ENCODE measurements around the gene DEFB116. TPM values are rescaled to one million over a fixed set of nuclear protein-coding genes. Genes with fewer than 3 reads are reported as not detected.

Gene DEFB116
- total and polyA plus RNA-seq, 12 donors: not detected

DNA sequence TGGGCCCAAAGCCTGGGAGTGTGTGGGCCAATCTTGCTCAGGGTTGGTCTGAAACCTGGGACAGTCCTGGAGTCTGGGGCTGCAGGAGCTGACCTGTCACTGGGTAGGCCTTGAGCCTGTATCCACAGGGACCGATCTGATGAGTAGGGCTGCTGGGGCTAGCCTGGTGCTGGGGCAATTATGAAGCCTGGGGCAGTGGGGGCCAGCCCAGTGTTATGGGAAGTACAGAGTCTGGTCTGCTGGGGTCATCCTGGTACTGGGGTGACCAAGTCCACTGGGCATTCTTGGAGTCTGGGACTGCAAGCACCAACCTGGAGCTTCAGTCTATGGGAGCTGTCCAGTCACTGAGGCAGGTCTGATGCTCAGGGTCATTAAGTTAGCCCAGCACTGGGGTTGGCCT lies 30.2 kb downstream of the DEFB116 start:
- no peaks in the 10 kb centered on the region for H3K36me3 ChIP-seq (replicated peaks in 1 of 2)
- WGBS, 4 donors: 74 to 100% (median 86%) methylated on average over 1 of the region's 1 CpG
- intact Hi-C loops (cut with DNase I): no loop called here
- no peaks in the 10 kb centered on the region for H3K27me3 ChIP-seq
- TF ChIP-seq CTCF (IDR thresholded peaks at IDR 0.05) (no peak), POLR2A (IDR thresholded peaks at IDR 0.05) (no peak)
- no peaks in the 10 kb centered on the region for H3K9me3 ChIP-seq (replicated peaks in 1 of 3)
- H3K4me3 ChIP-seq: no peak overlapping the region
- H3K4me1 ChIP-seq (replicated peaks in 1 of 2): no peaks in the 10 kb centered on the region
- no peak for DNase-seq
- H3K27ac ChIP-seq: no peak overlapping the region

- 71 to 82% (median 76%) methylated on average over 2 to 20 of the region's 20 CpGs for WGBS, 4 donors
- no peaks in the 10 kb centered on the region for H3K27me3 ChIP-seq
- no peak for TF ChIP-seq POLR2A (IDR thresholded peaks at IDR 0.05)
- intact Hi-C loops (cut with DNase I): no loop called here
- H3K27ac ChIP-seq: no peak overlapping the region
- H3K4me1 ChIP-seq (replicated peaks in 1 of 2): no peaks in the 10 kb centered on the region
- DNase-seq: no peak
- no peaks in the 10 kb centered on the region for H3K36me3 ChIP-seq (replicated peaks in 1 of 2)
- no peak overlapping the region for H3K4me3 ChIP-seq
- H3K9me3 ChIP-seq (replicated peaks in 1 of 3): no peaks in the 10 kb centered on the region
Observed at GRCh38 chr20:31274441-31274840, 33.9 kb downstream of the DEFB116 start.

DNA sequence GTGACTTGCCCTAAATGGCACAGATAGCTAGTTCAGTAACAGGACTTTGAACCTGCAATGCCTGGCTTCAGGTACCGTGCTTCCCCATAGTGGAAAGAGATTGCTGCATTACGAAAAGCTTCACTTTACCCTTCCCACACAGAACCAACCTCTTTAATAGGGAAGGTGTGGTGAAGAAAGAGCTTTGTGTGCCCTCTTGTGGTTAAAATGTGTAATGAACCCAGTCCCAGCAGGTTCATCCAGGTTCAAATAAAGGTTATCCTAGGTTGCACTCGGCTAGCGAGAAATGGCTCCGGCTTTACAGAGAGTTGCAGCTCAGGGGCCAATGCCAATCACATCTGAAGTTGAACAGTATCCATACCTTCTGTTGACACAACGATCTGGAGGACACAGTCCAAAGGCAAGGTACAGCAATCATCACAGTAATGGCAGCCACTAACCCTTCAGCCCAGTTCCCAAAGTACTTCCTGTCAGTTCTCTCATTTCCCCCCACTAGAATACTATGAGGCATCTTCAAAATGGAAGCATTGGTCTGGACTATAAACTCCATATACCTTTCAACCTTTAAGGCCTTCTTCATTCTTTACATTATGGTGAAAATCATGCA lies 48.0 kb downstream of the DEFB116 start:
- WGBS, 4 donors: 47 to 57% (median 53%) methylated on average over 6 of the region's 6 CpGs
- no peak for TF ChIP-seq POLR2A (IDR thresholded peaks at IDR 0.05)
- TF ChIP-seq CTCF (IDR thresholded peaks at IDR 0.05): peak; percentile 15 to 32 (median 27)
- intact Hi-C loops (cut with DNase I): no loop called here

GRCh38 chr20:31257364-31257763 lies 51.0 kb downstream of the DEFB116 start, which contains the start of gene DEFB115:
TSS of gene DEFB115 (plus strand) at chr20:31257664. CDS start at chr20:31257664, 0 bp downstream.
- H3K4me3 ChIP-seq: no peak within 1 kb of the TSS
- H3K4me1 ChIP-seq (replicated peaks in 1 of 2): no peaks in the 10 kb centered on the region
- no peaks in the 10 kb centered on the region for H3K36me3 ChIP-seq (replicated peaks in 1 of 2)
- no peaks in the 10 kb centered on the region for H3K27me3 ChIP-seq
- H3K27ac ChIP-seq: no peak within 1 kb of the TSS
- intact Hi-C loops (cut with DNase I): no loop called here
- WGBS, 4 donors: 37 to 41% (median 39%) methylated on average over 2 of the region's 2 CpGs
- no peaks in the 10 kb centered on the region for H3K9me3 ChIP-seq (replicated peaks in 1 of 3)
- DNase-seq: no peak
- no peak for TF ChIP-seq CTCF (IDR thresholded peaks at IDR 0.05)
- TF ChIP-seq POLR2A (IDR thresholded peaks at IDR 0.05): no peak

More for the DNA sequence above, 48.0 kb downstream of the DEFB116 start:
- no peaks in the 10 kb centered on the region for H3K4me1 ChIP-seq (replicated peaks in 1 of 2)
- no peaks in the 10 kb centered on the region for H3K36me3 ChIP-seq (replicated peaks in 1 of 2)
- no peak overlapping the region for H3K4me3 ChIP-seq
- H3K27me3 ChIP-seq: no peaks in the 10 kb centered on the region
- no peak overlapping the region for H3K27ac ChIP-seq
- no peaks in the 10 kb centered on the region for H3K9me3 ChIP-seq (replicated peaks in 1 of 3)
- peak in 1 of 7 donors; percentile 9 for DNase-seq

DNA sequence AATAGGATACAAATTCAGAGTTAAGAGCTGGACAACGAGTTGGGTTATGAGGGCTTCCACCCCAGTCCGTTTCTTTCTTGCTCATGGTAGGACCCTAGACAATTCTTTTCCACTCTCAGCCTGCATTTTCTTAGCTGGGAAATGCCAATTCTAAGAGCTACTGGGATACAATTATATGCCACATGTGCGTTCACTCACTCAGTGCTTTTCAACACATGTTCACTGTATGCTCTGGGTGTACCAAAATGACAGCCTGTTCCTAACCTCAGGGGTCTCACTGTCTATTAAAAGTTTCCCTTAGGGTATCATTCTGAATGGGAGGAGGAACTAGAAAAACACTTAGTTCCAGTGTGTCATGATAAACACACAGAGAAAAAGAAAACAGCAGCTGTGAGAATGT lies 51.4 kb downstream of the DEFB116 start:
- Histone ChIP-seq H3K4me3 (no peak overlapping the region), H3K27me3 (no peaks in the 10 kb centered on the region), H3K4me1 (replicated peaks in 1 of 2) (no peaks in the 10 kb centered on the region), H3K36me3 (replicated peaks in 1 of 2) (no peaks in the 10 kb centered on the region), H3K9me3 (replicated peaks in 1 of 3) (no peaks in the 10 kb centered on the region), H3K27ac (no peak overlapping the region)
- intact Hi-C loops (cut with DNase I): no loop called here
- WGBS, 4 donors: 23 to 35% (median 30%) methylated on average over 3 of the region's 3 CpGs
- TF ChIP-seq POLR2A (IDR thresholded peaks at IDR 0.05): no peak
- TF ChIP-seq CTCF (IDR thresholded peaks at IDR 0.05): no peak
- no peak for DNase-seq

All from adrenal gland (tissue), 12 donors.